ENCODE measurements around the gene ATP6V1C2.

The ATP6V1C2 gene

GRCh38 chr2:10688921-10689807 is 32.3 kb upstream of the ATP6V1C2 start:
- H3K4me3 ChIP-seq (ENCODE audit: low read length), result peak overlapping the region; percentile 100
- TF ChIP-seq CTCF (IDR thresholded peaks at IDR 0.05; ENCODE audit: insufficient read depth, low read depth, low read length, missing control alignments), result no peak
- no peak for DNase-seq (ENCODE audit: low read depth)

- DNase-seq (ENCODE audit: low read depth), result no peak
- no peak for TF ChIP-seq CTCF (IDR thresholded peaks at IDR 0.05; ENCODE audit: insufficient read depth, low read depth, low read length, missing control alignments)
- H3K4me3 ChIP-seq (ENCODE audit: low read length), result no peak overlapping the region
These were observed 29.9 kb upstream of the ATP6V1C2 start for GRCh38 chr2:10691521-10691920.

- TF ChIP-seq CTCF (IDR thresholded peaks at IDR 0.05; ENCODE audit: insufficient read depth, low read depth, low read length, missing control alignments), result no peak
- no peak overlapping the region for H3K4me3 ChIP-seq (ENCODE audit: low read length)
- no peak for DNase-seq (ENCODE audit: low read depth)
These were observed 21.2 kb upstream of the ATP6V1C2 start for GRCh38 chr2:10700078-10700803.

DNA sequence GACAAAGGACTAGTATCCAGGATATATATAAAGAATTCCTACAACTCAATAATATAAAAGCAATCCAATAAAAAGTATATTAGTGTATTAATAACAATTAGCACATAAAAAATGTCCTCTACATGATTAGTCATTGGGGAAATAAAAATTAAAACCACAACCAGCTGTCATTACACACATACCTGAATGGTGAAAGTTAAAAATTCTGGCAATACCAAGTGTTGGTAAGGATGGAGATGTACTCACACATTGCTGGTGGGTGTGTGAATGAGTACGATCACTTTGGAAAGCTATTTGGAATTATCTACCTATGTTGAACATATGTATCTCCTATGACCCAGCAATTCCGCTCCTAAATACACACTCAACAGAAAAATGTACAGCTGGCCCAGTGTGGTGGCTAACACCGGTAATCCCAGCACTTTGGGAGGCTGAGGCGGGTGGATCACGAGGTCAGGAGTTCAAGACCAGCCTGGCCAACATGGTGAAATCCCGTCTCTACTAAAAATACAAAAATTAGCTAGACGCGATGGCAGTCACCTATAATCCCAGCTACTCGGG is 17.3 kb upstream of the ATP6V1C2 start:
- H3K4me3 ChIP-seq (ENCODE audit: low read length), result no peak overlapping the region
- no peak for DNase-seq (ENCODE audit: low read depth)
- no peak for TF ChIP-seq CTCF (IDR thresholded peaks at IDR 0.05; ENCODE audit: insufficient read depth, low read depth, low read length, missing control alignments)

GRCh38 chr2:10706033-10706432 is 15.4 kb upstream of the ATP6V1C2 start:
- no peak for DNase-seq (ENCODE audit: low read depth)
- H3K4me3 ChIP-seq (ENCODE audit: low read length), result no peak overlapping the region
- TF ChIP-seq CTCF (IDR thresholded peaks at IDR 0.05; ENCODE audit: insufficient read depth, low read depth, low read length, missing control alignments), result no peak

DNA sequence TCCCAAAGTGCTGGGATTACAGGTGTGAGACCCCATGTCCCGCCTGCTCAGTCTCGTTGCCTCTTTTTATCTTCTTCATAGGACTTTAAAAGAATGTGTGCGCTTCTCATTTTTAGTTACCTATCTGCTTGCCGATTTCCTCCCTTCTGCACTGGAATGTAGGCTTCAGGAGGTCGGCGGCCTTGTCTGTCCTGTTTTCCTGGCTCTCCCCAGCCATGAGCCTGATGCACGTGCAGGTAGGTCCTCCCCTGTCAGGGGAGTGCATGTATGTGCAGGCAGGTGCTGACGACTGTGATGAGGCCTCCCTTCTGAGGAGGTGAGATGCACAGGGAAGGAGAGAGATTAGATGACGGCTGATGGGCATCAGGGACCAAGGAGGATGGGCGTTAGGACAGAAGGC is 13.6 kb upstream of the ATP6V1C2 start:
- no peak for TF ChIP-seq CTCF (IDR thresholded peaks at IDR 0.05; ENCODE audit: insufficient read depth, low read depth, low read length, missing control alignments)
- H3K4me3 ChIP-seq (ENCODE audit: low read length), result no peak overlapping the region
- no peak for DNase-seq (ENCODE audit: low read depth)

Data from epithelial cell of esophagus (primary cell).